ENCODE data around the gene SYNRG. TPM values are rescaled to one million over a fixed set of nuclear protein-coding genes. Genes with fewer than 3 reads are reported as not detected.
A peak's percentile ranks its signal among the peaks of the same experiment; 100 is the strongest.

The SYNRG gene
- total RNA-seq, 1 donor from 2014 or later: 89.8 TPM

GRCh38 chr17:37489197-37490001 is 119.8 kb downstream of the SYNRG start, which contains the start of gene DUSP14:
Gene DUSP14 (plus strand): TSS chr17:37489891. CDS start chr17:37512273, 22,382 bp downstream.
- intact Hi-C loops (cut with micrococcal nuclease): loop anchor here (1.0 kb wide), 3 partner anchors 83 to 130 kb away; partner anchors contain the start of genes ACACA, SYNRG and TADA2A
- H3K36me3 Mint-ChIP-seq (ENCODE audit: low read depth): peaks cover 4% of the 10 kb centered on the region
- peak within 1 kb of the TSS; percentile 82 for H3K27ac Mint-ChIP-seq
- no peaks in the 10 kb centered on the region for H3K9me3 Mint-ChIP-seq
- ChIA-PET POLR2A (no interaction called here), CTCF (no interaction called here)
- H3K4me1 Mint-ChIP-seq: peaks cover 26% of the 10 kb centered on the region
- DNase-seq (peak; percentile 79), ATAC-seq (ENCODE audit: low read depth) (peak; percentile 82)
- peak within 1 kb of the TSS; percentile 95 for H3K4me3 Mint-ChIP-seq
- no peaks in the 10 kb centered on the region for H3K27me3 Mint-ChIP-seq
- no peak for TF ChIP-seq CTCF (IDR thresholded peaks at IDR 0.05)

- Mint-ChIP-seq H3K4me3 (peak overlapping the region; percentile 91), H3K27ac (peak overlapping the region; percentile 79), H3K9me3 (no peaks in the 10 kb centered on the region), H3K4me1 (peaks cover 25% of the 10 kb centered on the region), H3K27me3 (no peaks in the 10 kb centered on the region), H3K36me3 (ENCODE audit: low read depth) (peaks cover 4% of the 10 kb centered on the region)
- no peak for ATAC-seq (ENCODE audit: low read depth)
- CTCF ChIA-PET: no interaction called here
- POLR2A ChIA-PET: interaction anchor here (0.6 kb wide), 3 partner anchors 130 to 270 kb away, joined by 4 to 11 read pairs (median 5); no protein-coding TSS in a partner anchor
- intact Hi-C loops (cut with micrococcal nuclease): loop anchor here (1.0 kb wide), 3 partner anchors 82 to 129 kb away; partner anchors contain the start of genes ACACA, SYNRG and TADA2A
- DNase-seq: no peak
- TF ChIP-seq CTCF (IDR thresholded peaks at IDR 0.05): no peak
Measured at GRCh38 chr17:37488607-37489196, 120.5 kb downstream of the SYNRG start.

- peaks cover 4% of the 10 kb centered on the region for H3K36me3 Mint-ChIP-seq (ENCODE audit: low read depth)
- DNase-seq (no peak), ATAC-seq (ENCODE audit: low read depth) (no peak)
- peaks cover 24% of the 10 kb centered on the region for H3K4me1 Mint-ChIP-seq
- no peak overlapping the region for H3K27ac Mint-ChIP-seq
- TF ChIP-seq CTCF (IDR thresholded peaks at IDR 0.05): no peak
- peak overlapping the region; percentile 91 for H3K4me3 Mint-ChIP-seq
- H3K9me3 Mint-ChIP-seq: no peaks in the 10 kb centered on the region
- H3K27me3 Mint-ChIP-seq: no peaks in the 10 kb centered on the region
- intact Hi-C loops (cut with micrococcal nuclease): no loop called here
- POLR2A ChIA-PET: interaction anchor here (0.6 kb wide), 3 partner anchors 129 to 271 kb away, joined by 4 to 11 read pairs (median 5); no protein-coding TSS in a partner anchor
- CTCF ChIA-PET: no interaction called here
Measured at GRCh38 chr17:37488009-37488604, 121.1 kb downstream of the SYNRG start.

- Mint-ChIP-seq H3K4me3 (no peak overlapping the region), H3K4me1 (peaks cover 20% of the 10 kb centered on the region), H3K27me3 (no peaks in the 10 kb centered on the region), H3K9me3 (no peaks in the 10 kb centered on the region), H3K36me3 (ENCODE audit: low read depth) (peaks cover 4% of the 10 kb centered on the region), H3K27ac (no peak overlapping the region)
- DNase-seq (no peak), ATAC-seq (ENCODE audit: low read depth) (no peak)
- CTCF ChIA-PET: no interaction called here
- intact Hi-C loops (cut with micrococcal nuclease): no loop called here
- TF ChIP-seq CTCF (IDR thresholded peaks at IDR 0.05): no peak
- POLR2A ChIA-PET: no interaction called here
Measured at GRCh38 chr17:37485938-37486570, 123.2 kb downstream of the SYNRG start.

Data from activated B cell treated with CpG ODN at 0.5 μM for 24 hours (primary cell).